Measurements from ENCODE around the gene CD160.
"Not testable (repeated sequence)": the region's sequence is repeated elsewhere in the genome, so short reads cannot be mapped to it uniquely, and the experiment has no call there.

Gene CD160

DNA sequence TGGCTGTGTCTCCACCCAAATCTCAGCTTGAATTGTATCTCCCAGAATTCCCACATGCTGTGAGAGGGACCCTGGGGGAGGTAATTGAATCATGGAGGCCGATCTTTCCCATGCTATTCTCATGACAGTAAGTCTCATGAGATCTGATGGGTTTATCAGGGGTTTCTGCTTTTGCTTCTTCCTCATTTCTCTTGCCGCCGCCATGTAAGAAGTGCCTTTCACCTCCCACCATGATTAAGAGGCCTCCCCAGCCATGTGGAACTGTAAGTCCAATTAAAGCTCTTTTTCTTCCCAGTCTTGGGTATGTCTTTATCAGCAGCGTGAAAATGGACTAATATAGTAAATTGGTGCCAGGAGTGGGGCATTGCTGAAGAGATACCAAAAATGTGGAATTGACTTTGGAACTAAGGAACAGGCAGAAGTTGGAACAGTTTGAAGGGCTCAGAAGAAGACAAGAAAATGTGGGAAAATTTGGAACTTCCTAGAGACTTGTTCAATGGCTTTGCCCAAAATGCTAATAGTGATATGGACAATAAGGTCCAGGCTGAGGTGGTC, 41.2 kb downstream of the CD160 start:
- not testable (repeated sequence) for DNase-seq

DNA sequence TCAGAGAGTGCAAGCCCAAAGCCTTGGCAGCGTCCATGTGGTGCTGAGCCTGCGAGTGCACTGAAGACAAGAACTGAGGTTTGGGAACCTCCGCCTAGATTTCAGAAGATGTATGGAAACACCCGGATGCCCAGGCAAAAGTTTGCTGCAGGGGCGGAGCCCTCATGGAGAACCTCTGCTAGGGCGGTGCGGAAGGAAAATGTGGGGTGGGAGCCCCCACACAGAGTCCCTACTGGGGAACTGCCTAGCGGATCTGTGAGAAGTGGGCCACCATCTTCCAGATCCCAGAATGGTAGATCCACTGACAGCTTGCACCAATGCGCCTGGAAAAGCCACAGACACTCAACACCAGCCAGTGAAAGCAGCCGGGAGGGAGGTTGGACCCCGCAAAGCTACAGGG, 42.2 kb downstream of the CD160 start:
- DNase-seq: not testable (repeated sequence)

DNA sequence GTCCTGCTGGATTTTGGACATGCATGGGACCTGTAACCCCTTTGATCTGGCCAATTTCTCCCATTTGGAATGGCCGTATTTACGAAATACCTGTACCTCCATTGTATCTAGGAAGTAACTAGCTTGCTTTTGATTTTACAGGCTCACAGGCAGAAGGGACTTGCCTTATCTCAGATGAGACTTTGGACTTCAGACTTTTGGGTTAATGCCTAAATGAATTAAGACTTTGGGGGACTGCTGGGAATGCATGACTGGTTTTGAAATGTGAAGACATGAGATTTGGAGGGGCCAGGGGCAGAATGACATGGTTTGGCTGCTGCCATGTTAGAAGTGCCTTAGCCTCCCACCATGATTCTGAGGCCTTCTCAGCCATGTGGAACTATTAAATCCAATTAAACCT, 42.7 kb downstream of the CD160 start:
- not testable (repeated sequence) for DNase-seq

DNA sequence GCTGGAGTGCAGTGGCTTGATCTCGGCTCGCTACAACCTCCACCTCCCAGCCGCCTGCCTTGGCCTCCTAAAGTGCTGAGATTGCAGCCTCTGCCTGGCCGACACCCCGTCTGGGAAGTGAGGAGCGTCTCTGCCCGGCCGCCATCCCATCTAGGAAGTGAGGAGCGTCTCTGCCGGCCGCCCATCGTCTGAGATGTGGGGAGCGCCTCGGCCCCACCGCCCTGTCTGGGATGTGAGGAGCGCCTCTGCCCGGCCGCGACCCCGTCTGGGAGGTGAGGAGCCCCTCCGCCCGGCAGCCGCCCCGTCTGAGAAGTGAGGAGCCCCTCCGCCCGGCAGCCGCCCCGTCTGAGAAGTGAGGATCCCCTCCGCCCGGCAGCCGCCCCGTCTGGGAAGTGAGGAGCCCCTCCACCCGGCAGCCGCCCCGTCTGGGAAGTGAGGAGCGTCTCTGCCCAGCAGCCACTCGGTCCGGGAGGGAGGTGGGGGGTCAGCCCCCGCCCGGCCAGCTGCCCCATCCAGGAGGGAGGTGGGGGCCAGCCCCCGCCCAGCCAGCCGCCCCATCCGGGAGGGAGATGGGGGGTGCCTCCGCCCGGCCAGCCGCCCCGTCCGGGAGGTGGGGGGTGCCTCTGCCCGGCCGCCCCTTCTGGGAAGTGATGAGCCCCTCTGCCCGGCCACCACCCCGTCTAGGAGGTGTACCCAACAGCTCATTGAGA, 45.1 kb downstream of the CD160 start:
- not testable (repeated sequence) for DNase-seq

DNA sequence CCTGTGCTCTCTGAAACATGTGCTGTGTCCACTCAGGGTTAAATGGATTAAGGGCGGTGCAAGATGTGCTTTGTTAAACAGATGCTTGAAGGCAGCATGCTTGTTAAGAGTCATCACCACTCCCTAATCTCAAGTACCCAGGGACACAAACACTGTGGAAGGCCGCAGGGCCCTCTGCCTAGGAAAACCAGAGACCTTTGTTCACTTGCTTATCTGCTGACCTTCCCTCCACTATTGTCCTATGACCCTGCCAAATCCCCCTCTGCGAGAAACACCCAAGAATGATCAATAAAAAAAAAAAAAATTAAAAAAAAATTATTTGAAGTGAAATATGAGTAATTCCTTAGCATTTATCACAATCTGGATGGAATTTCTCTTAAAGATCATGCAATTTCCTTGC, 45.8 kb downstream of the CD160 start:
- DNase-seq: not testable (repeated sequence)

DNA sequence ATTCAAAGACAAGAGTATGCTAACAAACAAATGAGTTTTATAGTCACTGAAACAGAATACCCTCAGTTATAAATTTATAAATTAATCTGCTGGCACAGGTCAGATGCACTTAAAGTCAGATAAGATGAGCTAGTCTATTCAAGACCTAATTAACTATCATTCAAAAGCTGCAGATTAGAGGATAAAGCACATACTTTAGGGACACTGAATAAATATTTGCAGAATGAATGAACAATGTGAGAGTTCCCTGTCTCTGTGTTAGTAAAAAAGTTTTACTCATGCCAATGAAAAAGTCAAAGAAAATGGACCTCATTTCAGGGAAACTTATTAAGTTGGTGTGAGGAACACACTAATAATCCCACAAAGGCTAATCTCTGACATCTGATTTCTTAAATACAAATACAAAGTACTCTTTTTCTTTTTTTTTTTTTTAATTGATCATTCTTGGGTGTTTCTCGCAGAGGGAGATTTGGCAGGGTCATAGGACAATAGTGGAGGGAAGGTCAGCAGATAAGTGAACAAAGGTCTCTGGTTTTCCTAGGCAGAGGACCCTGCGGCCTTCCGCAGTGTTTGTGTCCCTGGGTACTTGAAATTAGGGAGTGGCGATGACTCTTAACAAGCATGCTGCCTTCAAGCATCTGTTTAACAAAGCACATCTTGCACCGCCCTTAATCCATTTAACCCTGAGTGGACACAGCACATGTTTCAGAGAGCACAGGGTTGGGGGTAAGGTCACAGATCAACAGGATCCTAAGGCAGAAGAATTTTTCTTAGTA, 46.5 kb downstream of the CD160 start:
- DNase-seq: not testable (repeated sequence)

DNA sequence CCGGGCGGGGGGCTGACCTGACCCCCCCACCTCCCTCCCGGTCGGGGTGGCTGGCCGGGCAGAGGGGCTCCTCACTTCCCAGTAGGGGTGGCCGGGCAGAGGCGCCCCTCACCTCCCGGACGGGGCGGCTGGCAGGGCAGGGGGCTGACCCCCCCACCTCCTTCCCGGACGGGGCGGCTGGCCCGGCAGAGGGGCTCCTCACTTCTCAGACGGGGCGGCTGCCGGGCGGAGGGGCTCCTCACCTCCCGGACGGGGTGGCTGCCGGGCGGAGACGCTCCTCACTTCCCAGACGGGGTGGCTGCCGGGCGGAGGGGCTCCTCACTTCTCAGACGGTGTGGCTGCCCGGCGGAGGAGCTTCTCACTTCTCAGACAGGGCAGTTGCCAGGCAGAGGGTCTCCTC, 47.6 kb downstream of the CD160 start:
- not testable (repeated sequence) for DNase-seq

DNA sequence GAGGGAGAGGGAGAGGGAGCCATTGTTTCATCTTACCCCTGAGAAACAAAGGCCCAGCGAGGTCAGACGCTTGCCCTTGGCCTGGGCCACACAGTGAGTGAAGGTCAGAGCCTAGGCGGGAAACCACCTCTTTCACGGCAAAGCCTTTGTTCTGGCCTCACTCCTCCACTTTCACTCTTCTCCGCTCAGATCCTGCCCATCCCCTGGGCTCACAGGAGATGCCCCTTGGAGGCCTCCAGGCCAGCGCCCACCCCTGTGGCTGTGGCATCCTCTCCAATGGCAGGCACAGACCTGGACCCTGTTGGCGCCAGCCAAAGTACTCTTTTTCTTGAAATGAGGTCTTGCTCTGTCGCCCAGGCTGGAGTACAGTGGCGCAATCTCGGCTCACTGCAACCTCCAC, 48.7 kb downstream of the CD160 start:
- not testable (repeated sequence) for DNase-seq

DNA sequence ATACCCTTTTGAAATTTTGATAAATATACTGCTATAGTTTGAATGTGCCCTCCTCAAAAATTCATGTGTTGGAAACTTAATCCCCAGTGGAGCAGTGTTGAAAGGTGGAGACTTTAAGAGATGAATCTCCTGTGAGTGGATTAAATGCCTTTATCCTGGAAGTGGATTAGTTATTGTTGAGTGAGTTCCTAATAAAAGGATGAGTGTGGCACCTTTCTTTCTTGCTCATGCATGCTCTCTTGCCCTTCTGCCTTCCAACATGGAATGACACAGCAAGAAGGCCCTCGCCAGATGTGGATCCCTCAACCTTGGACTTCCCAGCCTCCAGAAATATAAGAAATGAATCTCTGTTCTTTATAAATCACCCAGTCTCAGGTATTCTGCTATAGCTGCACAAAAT, 51.8 kb downstream of the CD160 start:
- DNase-seq: no peak

DNA sequence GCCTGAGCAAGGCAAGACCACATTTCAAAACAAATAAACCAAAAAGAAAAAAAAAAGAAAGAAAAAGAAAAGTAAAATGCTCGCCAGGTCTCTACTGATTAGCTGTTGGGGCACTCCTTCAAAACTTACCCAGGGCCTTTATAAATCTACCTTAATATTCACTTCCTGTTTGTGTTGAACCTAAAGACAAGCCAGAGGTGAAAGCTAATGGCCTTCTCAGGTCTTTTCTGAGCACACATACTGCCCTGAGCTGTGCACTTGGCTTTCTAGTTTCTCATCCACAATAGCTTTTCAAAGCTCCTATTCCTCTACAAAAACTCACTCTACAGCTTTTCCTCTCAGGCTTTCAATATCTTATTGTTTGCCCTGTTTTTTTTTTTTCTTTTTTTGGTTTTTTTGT, 54.1 kb downstream of the CD160 start:
- no peak for DNase-seq

DNA sequence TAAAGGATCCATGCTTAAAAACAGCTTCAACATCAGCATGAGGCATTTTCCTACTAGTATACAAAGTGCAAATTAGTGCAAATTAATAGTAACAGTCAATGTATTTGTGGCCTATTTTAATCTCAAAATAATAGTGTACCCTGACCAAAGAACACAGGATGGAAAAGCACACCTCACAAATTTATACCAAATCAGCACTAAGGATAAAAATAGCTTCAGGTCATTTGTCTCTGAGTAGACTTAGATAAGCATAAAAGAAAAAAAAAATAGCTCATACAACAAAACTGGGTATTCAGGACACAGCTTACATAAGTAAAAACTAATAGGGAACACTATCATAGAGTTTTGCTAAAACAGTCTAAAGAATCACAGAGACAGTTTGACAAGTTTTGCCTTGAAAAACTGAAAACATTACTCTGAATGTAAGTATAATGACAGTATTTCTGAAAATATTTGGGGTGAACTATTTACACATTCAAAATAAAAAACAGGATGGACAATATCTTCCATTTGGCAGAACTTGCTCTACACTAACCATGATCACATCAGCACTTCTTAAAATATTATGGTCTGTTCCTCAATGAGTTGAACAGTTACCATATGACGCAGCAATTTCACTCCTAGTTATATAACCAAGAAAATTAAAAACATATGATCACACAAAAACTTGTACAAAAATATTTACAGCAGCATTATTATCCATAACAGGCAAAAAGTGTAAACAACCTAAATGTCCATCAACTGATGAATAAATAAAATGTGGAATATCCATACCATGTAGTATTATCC, 58.3 kb downstream of the CD160 start:
- no peak for DNase-seq

DNA sequence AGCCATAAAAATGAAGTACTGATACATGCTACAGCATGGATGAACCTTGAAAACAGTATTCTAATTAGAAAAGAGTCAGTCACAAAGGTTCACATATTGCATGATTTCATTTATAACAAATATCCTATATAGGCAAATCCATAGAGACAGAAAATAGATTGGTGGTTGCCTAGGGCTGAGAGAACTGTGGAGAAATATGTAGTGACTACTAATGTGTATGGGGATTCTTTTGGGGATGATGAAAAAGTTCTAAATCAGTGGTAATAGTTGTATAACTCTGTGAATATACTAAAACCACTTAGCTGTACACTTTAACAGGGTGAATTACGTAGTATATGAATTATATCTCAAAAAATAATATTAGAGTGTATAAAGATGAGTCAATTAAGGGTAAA, 58.8 kb downstream of the CD160 start:
- DNase-seq: no peak

DNA sequence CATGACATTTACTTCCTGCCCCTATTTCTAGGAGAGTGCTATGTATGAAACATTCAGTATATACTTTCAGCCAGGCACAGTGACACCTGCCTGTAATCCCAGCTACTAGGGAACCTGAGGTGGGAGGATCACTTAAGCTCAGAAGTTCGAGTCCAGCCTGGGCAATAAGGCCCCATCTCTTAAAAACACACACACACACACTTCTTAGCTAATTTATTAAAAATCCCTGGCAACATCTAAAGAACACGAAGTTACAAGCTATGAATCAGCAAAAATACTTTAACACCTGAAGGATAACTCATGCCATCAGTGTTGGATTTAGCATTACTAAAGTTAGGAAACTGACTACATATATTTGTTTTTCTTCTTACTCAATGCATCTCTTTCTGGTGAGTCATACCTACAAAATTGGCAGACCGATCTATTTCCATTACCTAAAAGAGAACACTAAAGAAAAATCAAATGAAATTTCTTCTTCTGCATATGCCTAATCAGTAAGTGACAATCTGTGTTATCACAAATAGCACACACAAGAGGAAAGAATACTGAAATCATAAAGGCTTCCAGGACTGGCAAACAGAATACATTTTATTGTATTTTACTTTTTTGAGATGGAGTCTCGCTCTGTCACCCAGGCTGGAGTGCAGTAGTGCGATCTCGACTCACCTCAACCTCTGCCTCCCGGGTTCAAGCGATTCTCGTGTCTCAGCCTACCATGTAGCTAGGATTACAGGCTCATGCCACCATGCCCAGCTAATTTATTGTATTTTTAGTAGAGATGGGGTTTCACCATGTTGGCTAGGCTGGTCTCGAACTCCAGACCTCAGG, 63.2 kb downstream of the CD160 start:
- DNase-seq: no peak

DNA sequence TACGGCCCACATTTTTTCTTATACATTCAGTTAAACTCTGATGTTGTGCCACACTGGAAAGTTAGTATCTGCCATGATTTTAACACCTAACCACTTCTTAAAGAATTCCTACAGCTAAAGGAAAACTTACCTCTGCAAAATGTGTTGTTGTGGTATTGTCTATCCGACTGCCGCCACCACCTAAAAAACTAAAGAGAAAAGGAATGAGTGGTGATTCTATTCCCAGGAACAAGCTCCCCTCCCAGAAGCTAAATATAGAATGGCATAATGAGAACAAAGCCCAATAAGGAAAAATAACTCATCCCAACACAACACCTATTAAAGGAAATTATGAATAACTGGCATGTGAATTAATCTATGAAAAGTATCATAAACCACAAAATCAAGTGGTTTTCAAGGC, 65.1 kb downstream of the CD160 start:
- no peak for DNase-seq

DNA sequence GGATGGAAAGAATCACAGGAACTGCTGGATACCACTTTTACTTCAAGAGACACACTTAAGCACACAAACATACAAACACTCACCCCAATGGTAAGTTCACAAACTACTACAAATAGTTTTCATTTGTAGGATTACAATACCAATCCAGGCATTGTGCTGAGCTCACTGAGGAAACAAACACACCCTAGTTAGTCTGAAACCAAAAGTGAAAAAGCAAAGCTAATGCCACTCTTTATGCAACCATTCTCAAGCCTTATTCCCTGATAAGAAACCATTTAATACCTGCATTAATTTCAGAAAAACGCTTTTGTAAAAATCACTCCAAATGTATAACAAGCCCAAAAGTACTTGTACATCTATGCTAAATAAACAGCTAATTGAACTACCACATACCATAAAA, 66.2 kb downstream of the CD160 start:
- no peak for DNase-seq

DNA sequence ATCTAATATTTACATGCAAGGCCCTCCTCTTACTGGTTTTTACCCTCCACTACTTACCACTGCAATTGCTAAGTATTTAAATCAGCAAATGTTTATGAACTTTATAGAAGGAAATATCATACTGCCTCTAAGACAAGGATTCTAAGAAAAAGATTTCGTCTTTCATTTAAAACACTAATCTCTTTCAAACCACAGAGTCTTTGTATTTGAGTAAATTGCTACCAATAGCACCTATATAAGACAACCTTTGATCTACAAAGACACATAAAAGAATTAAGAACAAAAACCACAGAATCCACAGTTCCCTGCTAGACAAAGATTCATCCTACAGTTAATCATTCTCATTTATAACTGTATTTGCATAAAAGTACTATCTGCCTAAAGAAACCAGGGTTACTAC, 67.0 kb downstream of the CD160 start:
- no peak for DNase-seq

DNA sequence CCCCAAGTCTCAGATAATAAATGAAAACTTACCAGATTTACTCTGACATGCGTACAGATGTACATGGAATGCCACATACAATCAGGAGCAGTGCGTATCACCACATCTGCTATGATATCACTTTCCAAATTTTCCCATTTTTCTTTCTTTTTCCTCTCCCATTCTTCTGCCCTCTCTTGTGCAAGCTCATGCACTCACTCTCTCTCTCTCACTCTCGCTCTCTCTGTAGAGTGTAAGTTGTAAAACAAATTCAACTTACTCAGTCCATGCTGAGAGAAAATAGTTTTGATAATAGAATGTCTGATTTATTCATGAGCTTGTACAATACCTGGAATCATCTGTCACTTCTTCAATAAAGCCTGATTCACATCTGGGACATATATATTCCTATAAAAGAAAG, 69.3 kb downstream of the CD160 start:
- no peak for DNase-seq
